ENCODE measurements around the gene GGT1. TPM values are rescaled to one million over a fixed set of nuclear protein-coding genes. Genes with fewer than 3 reads are reported as not detected.

GGT1 gene
- total RNA-seq, 2 experiments from 2014 or later, result 5.1 to 5.8 TPM

DNA sequence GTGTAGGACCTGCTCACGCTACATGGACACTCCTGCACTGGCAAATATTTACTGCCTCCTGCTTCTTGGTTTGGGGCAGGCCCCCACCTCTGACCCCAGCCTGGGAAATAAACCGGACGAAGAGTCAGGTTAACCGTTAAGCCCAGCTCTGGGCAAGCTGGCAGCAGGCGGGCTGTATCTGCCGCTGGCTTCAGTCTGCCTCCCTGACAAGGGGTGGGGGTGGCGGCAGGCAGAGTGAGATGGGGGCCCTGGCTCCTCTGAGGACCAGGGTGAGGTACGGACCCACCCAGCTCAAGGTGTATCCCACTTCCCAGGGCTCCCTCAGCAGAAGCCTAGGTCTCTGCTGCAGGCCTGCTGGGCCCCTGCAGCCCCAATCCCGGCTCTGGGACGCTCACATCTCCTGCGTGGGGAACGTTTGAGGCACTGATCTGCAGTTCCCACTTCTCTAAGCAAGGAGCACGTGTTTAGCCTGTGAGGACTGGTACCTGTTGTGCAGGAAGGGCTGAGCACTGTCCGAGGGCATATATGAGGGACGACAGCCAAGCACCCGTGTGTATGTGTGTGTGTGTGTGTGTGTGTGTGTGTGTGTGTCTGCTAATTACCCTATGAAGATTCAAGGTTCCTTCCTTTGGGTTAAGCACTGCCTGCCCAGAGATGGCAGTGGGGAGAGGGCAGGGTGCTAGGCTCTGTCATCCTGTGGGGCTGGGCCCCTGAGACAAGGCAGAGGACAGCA lies 9.0 kb upstream of the GGT1 start:
- intact Hi-C loops (cut with micrococcal nuclease; ENCODE audit: unreplicated experiment), result no loop called here
- H3K36me3 ChIP-seq (ENCODE audit: insufficient read depth, low read length), result no peaks in the 10 kb centered on the region
- TF ChIP-seq, protein P1, sequence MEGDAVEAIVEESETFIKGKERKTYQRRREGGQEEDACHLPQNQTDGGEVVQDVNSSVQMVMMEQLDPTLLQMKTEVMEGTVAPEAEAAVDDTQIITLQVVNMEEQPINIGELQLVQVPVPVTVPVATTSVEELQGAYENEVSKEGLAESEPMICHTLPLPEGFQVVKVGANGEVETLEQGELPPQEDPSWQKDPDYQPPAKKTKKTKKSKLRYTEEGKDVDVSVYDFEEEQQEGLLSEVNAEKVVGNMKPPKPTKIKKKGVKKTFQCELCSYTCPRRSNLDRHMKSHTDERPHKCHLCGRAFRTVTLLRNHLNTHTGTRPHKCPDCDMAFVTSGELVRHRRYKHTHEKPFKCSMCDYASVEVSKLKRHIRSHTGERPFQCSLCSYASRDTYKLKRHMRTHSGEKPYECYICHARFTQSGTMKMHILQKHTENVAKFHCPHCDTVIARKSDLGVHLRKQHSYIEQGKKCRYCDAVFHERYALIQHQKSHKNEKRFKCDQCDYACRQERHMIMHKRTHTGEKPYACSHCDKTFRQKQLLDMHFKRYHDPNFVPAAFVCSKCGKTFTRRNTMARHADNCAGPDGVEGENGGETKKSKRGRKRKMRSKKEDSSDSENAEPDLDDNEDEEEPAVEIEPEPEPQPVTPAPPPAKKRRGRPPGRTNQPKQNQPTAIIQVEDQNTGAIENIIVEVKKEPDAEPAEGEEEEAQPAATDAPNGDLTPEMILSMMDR (conservative IDR thresholded peaks at IDR 0.05; ENCODE audit: low read length), result no peak
- TF ChIP-seq EZH2phosphoT487 (IDR thresholded peaks at IDR 0.05; ENCODE audit: borderline replicate concordance, low read depth, low read length), result no peak
- no peaks in the 10 kb centered on the region for H3K79me2 ChIP-seq (ENCODE audit: insufficient read depth, low read depth, low read length)
- ChIA-PET CTCF (ENCODE audit: unreplicated experiment) (no interaction called here), POLR2A (no interaction called here)
- H3K4me1 ChIP-seq (ENCODE audit: insufficient read depth, low read length, poor library complexity, severe bottlenecking), result no peaks in the 10 kb centered on the region
- no TSS peak for BruUV-seq (replicated peaks)
- H4K20me1 ChIP-seq (ENCODE audit: insufficient read depth, low read length), result no peaks in the 10 kb centered on the region
- H3K27ac ChIP-seq (ENCODE audit: low read depth, low read length, poor library complexity, severe bottlenecking), result no peak overlapping the region
- no peak overlapping the region for H3K4me3 ChIP-seq (ENCODE audit: low read depth, low read length, poor library complexity, severe bottlenecking)
- H2AFZ ChIP-seq (ENCODE audit: low read length), result no peak overlapping the region
- no peak overlapping the region for H3K4me2 ChIP-seq (ENCODE audit: low read length)
- no peak for DNase-seq (ENCODE audit: low spot score)
- H3K9me2 ChIP-seq (ENCODE audit: insufficient read depth, low read length), result no peaks in the 10 kb centered on the region
- no peaks in the 10 kb centered on the region for H3K9me3 ChIP-seq (ENCODE audit: low read length)

DNA sequence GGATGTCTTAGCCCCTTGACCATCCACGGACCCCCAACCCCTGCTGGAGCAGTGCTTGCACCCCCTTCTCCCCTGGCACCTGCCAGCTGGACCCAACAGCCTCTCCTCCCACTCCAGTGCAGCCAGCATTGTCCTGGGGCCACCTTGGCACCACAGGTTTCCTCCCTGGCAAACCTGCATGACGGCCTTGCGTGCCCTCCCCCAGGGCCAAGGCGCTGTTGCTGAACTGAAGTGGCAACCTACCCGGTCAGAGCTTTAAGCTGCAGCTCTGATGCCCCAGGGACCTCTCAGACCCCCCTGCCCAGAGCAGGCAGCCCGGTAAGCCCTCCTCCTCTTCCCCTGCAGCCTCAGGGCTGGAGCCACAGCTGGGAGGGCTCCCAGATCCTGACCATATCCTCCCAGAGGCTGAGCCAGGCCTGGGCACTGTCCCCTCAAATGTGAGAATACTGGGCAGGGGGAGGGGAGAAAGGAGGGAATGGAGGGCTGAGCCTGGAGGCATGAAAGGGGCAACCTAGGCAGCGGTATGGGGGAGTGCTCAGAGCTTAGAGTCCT lies 8.3 kb upstream of the GGT1 start:
- no TSS peak for BruUV-seq (replicated peaks)

More for the DNA sequence above, 8.3 kb upstream of the GGT1 start:
- no peak overlapping the region for H2AFZ ChIP-seq (ENCODE audit: low read length)
- H3K27ac ChIP-seq (ENCODE audit: low read depth, low read length, poor library complexity, severe bottlenecking), result no peak overlapping the region
- no peaks in the 10 kb centered on the region for H3K36me3 ChIP-seq (ENCODE audit: insufficient read depth, low read length)
- H3K9me2 ChIP-seq (ENCODE audit: insufficient read depth, low read length), result no peaks in the 10 kb centered on the region
- no peaks in the 10 kb centered on the region for H3K4me1 ChIP-seq (ENCODE audit: insufficient read depth, low read length, poor library complexity, severe bottlenecking)
- no peak overlapping the region for H3K4me2 ChIP-seq (ENCODE audit: low read length)
- H3K9me3 ChIP-seq (ENCODE audit: low read length), result no peaks in the 10 kb centered on the region
- POLR2A ChIA-PET, result no interaction called here
- intact Hi-C loops (cut with micrococcal nuclease; ENCODE audit: unreplicated experiment), result no loop called here
- H3K79me2 ChIP-seq (ENCODE audit: insufficient read depth, low read depth, low read length), result no peaks in the 10 kb centered on the region
- no peak for DNase-seq (ENCODE audit: low spot score)
- TF ChIP-seq, protein P1 (conservative IDR thresholded peaks at IDR 0.05; ENCODE audit: low read length), result no peak
- TF ChIP-seq EZH2phosphoT487 (IDR thresholded peaks at IDR 0.05; ENCODE audit: borderline replicate concordance, low read depth, low read length), result no peak
- H4K20me1 ChIP-seq (ENCODE audit: insufficient read depth, low read length), result no peaks in the 10 kb centered on the region
- no peak overlapping the region for H3K4me3 ChIP-seq (ENCODE audit: low read depth, low read length, poor library complexity, severe bottlenecking)
- CTCF ChIA-PET (ENCODE audit: unreplicated experiment), result interaction anchor here (0.6 kb wide), 1 partner anchor 133 kb away, joined by 3 read pairs; no protein-coding TSS in a partner anchor
